HepG2 (cell line): ENCODE results near the gene CRADD. TPM values are rescaled to one million over a fixed set of nuclear protein-coding genes. Genes with fewer than 3 reads are reported as not detected.

Experiments
- GABPB1 ChIP-seq: IDR thresholded peaks from 2 replicates; pipeline ENCODE4 v1.6.1; 2016; ENCODE audit warnings: mild to moderate bottlenecking, missing genetic modification reagents, moderate library complexity, missing compliant biosample characterization
- KLF11 ChIP-seq: IDR thresholded peaks from 2 replicates; pipeline ENCODE4 v1.6.1; 2016; ENCODE audit warnings: missing compliant biosample characterization
- NCOA1 ChIP-seq: sonication (generic); formaldehyde crosslinking; IDR thresholded peaks from 2 replicates; pipeline ENCODE4 v1.9.0; 2021; ENCODE audit warnings: missing genetic modification reagents
- NFKBIZ ChIP-seq: IDR thresholded peaks from 2 replicates; pipeline ENCODE4 v1.6.1; 2018; ENCODE audit warnings: missing genetic modification reagents, missing compliant biosample characterization
- POLR2A ChIP-seq, 2 experiments: IDR thresholded peaks; 2 replicates each; pipeline ENCODE4 v1.6.1; 2011; ENCODE audit warnings: low read depth in 2 of 2, low read length in 2 of 2, mild to moderate bottlenecking in 1 of 2, moderate library complexity in 1 of 2; ENCODE audit not compliant: insufficient read depth in 1 of 2
- RFXANK ChIP-seq: IDR thresholded peaks from 2 replicates; pipeline ENCODE4 v1.6.1; 2016
- SETDB1 ChIP-seq: sonication (generic); formaldehyde crosslinking; IDR thresholded peaks from 2 replicates; pipeline ENCODE4 v1.5.1; 2020; ENCODE audit warnings: missing genetic modification reagents, mild to moderate bottlenecking, borderline replicate concordance
- SMYD3 ChIP-seq: sonication (generic); formaldehyde crosslinking; IDR thresholded peaks from 2 replicates; pipeline ENCODE4 v1.8.1; 2023; ENCODE audit warnings: mild to moderate bottlenecking, missing genetic modification reagents
- SP1 ChIP-seq, 2 experiments: fragments of 450-650 bp in 1 of 2; sonication (generic) in 1 of 2; formaldehyde crosslinking in 1 of 2; IDR thresholded peaks; 2 replicates each; pipeline versions ENCODE4 v1.4.0 to v1.6.1; 2016 to 2020; ENCODE audit warnings: missing genetic modification reagents in 1 of 2
- TP53 ChIP-seq: sonication (generic); formaldehyde crosslinking; conservative IDR thresholded peaks from 2 replicates; pipeline ENCODE4 v1.4.0; 2020; ENCODE audit warnings: missing genetic modification reagents
- ZNF280B ChIP-seq: sonication (generic); formaldehyde crosslinking; IDR thresholded peaks from 2 replicates; pipeline ENCODE4 v1.5.0; 2020; ENCODE audit warnings: missing genetic modification reagents, mild to moderate bottlenecking, borderline replicate concordance
- ZNF331 ChIP-seq: sonication (generic); formaldehyde crosslinking; IDR thresholded peaks from 2 replicates; pipeline ENCODE4 v1.4.0; 2020; ENCODE audit warnings: missing genetic modification reagents
- ZNF646 ChIP-seq: sonication (generic); formaldehyde crosslinking; IDR thresholded peaks from 2 replicates; pipeline ENCODE4 v1.9.0; 2021; ENCODE audit warnings: mild to moderate bottlenecking, missing genetic modification reagents
- ZNF773 ChIP-seq: sonication (generic); formaldehyde crosslinking; IDR thresholded peaks from 2 replicates; pipeline ENCODE4 v1.4.0; 2020; ENCODE audit warnings: missing genetic modification reagents, borderline replicate concordance
- polyA plus RNA-seq, 8 experiments: library from polyadenylated mRNA; depleted of rRNA in 3 of 8; stranded (reverse) in 7 of 8; unstranded in 1 of 8; fragments of >200 nt; fragmentation: Illumina TruSeq in 4 of 8; extraction: Trizol in 4 of 8; gene quantifications; 2 replicates each; pipeline versions ENCODE4 v1.2.1 to v1.2.3, GENCODE V29; 2011 to 2016; ENCODE audit warnings: low read depth in 4 of 8, missing spikeins in 1 of 8, mixed read lengths in 1 of 8; ENCODE audit not compliant: insufficient read depth in 1 of 8
- total RNA-seq, 5 experiments: library from RNA; depleted of rRNA; stranded (reverse); fragments of >200 nt; fragmentation: Illumina TruSeq; extraction: Trizol; gene quantifications; 2 replicates each; pipeline ENCODE4 v1.2.3, GENCODE V29; 2016; ENCODE audit warnings: low read depth in 1 of 5
- TF ChIP-seq, protein P1 (sequence below): sonication (generic); formaldehyde crosslinking; IDR thresholded peaks from 2 replicates; pipeline ENCODE4 v1.4.0; 2020; ENCODE audit warnings: missing genetic modification reagents

CRADD gene
- total and polyA plus RNA-seq, 2 of the 13 experiments (the other 11 are each of a cell fraction or from before 2014, with no cell fraction given): 12.4 to 18.8 TPM

DNA sequence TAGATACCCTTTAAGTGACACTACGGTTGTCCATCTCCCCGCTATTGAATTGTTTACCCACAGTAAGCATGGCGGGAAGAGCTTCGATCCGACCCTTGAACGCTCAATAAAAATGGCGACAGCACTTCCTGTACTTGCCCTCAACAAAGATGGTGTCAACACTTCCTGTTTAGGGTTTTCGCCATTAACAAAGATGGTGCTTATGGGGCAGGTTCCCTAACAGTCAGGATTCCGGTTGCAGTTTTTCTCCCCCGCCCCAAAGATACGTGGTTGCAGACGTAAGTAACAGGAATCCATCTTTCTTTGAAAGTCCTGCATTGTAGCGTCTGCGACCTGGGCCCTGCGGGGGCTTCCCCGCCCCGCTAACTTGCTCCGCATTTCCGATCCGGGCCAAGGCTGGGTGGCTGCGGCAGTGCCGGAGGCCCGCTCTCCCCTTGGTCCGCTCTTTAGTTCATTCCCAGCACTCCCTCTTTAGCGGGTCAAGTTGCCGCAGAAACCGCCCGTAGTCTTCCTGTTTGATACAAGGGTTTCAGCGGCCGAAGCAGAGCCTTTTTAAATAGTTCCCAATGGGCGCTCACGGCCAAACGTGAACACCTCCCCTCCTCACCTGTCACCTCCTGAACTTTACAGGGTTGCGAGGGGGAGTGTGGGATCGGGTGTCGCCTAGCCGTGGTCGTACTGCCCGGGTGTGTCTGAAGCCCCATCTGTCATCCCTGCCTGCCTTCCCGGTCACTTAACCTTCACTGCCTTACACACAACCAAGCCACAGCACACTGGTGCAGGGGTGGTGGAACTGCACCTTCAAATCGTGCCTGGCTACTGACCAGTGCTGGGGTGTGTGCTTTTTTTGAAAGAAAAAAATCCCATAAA lies at the start of gene CRADD (continued):
- TF ChIP-seq ZNF646 (CRISPR knock-in tag) (no peak), ZNF331 (CRISPR knock-in tag) (peak; percentile 71; the same call in 1 of the 2 replicates), NCOA1 (peak; percentile 71; the same call in 1 of the 2 replicates), SMYD3 (CRISPR knock-in tag) (no peak), ZNF280B (peak; percentile 77; the same call in 1 of the 2 replicates), TP53 (CRISPR knock-in tag) (no peak), SETDB1 (CRISPR knock-in tag) (no peak), SP1 (IDR thresholded peaks at IDR 0.05) (no peak), SP1 (CRISPR knock-in tag; IDR thresholded peaks at IDR 0.05) (no peak), KLF11 (CRISPR knock-in tag) (no peak), ZNF773 (CRISPR knock-in tag) (no peak), POLR2A (IDR thresholded peaks at IDR 0.05; ENCODE audit: insufficient read depth in 1 of 2, low read depth in 2 of 2, low read length in 2 of 2) (peak; percentile 67 to 90; a peak in 3 of 4 replicates), GABPB1 (peak; percentile 94), RFXANK (CRISPR knock-in tag) (peak; percentile 59; the same call in 1 of the 2 replicates), NFKBIZ (CRISPR knock-in tag) (peak; percentile 74)
- TF ChIP-seq, protein P1, sequence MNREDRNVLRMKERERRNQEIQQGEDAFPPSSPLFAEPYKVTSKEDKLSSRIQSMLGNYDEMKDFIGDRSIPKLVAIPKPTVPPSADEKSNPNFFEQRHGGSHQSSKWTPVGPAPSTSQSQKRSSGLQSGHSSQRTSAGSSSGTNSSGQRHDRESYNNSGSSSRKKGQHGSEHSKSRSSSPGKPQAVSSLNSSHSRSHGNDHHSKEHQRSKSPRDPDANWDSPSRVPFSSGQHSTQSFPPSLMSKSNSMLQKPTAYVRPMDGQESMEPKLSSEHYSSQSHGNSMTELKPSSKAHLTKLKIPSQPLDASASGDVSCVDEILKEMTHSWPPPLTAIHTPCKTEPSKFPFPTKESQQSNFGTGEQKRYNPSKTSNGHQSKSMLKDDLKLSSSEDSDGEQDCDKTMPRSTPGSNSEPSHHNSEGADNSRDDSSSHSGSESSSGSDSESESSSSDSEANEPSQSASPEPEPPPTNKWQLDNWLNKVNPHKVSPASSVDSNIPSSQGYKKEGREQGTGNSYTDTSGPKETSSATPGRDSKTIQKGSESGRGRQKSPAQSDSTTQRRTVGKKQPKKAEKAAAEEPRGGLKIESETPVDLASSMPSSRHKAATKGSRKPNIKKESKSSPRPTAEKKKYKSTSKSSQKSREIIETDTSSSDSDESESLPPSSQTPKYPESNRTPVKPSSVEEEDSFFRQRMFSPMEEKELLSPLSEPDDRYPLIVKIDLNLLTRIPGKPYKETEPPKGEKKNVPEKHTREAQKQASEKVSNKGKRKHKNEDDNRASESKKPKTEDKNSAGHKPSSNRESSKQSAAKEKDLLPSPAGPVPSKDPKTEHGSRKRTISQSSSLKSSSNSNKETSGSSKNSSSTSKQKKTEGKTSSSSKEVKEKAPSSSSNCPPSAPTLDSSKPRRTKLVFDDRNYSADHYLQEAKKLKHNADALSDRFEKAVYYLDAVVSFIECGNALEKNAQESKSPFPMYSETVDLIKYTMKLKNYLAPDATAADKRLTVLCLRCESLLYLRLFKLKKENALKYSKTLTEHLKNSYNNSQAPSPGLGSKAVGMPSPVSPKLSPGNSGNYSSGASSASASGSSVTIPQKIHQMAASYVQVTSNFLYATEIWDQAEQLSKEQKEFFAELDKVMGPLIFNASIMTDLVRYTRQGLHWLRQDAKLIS (CRISPR knock-in tag): no peak
